Endothelial cell of umbilical vein (primary cell): ENCODE data around the gene FAM181A. TPM values are rescaled to one million over a fixed set of nuclear protein-coding genes. Genes with fewer than 3 reads are reported as not detected.

Experiments used
- BruUV-seq: library from RNA; stranded (reverse); fragments of 400-500 nt; replicated peaks from 2 replicates; lab custom pipeline; 2021; lab: Mats Ljungman, UMichigan
- CTCF ChIA-PET: fragments of 300-600, 350-600 bp; sonication (Branson Sonifier 250); formaldehyde crosslinking; loops from one replicate; lab custom pipeline; 2021; ENCODE audit warnings: antibody characterized with exemption, inconsistent platforms; lab: Charles Lee
- POLR2A ChIA-PET: fragments of 300-600, 350-600 bp; sonication (Branson Sonifier 250); formaldehyde crosslinking; loops from one replicate; lab custom pipeline; 2021; ENCODE audit warnings: antibody characterized with exemption, inconsistent platforms; lab: Charles Lee
- DNase-seq: peaks from one replicate; pipeline ENCODE4 v3.0.0-alpha.2; 2011; ENCODE audit warnings: low read depth, low spot score
- FAIRE-seq: peaks from 2 replicates; lab custom pipeline; 2011; peaks lifted over from hg19 to GRCh38; lab: Jason Lieb, UNC
- H2AFZ ChIP-seq: 2 replicates; pipeline ENCODE4 v1.6.0; 2012; ENCODE audit warnings: low read depth, low read length, control low read depth, inconsistent platforms
- H3K27ac ChIP-seq: 2 replicates; pipeline ENCODE4 v1.5.1; 2011; ENCODE audit warnings: low read depth, mild to moderate bottlenecking, control low read depth, low read length, moderate library complexity; ENCODE audit not compliant: insufficient read depth
- H3K27me3 ChIP-seq, 2 experiments: 2 replicates each; pipeline versions ENCODE4 v1.6.0 to v1.6.1; 2011; ENCODE audit warnings: low read length in 2 of 2, mixed read lengths in 1 of 2; ENCODE audit not compliant: control insufficient read depth in 2 of 2, insufficient read depth in 2 of 2
- H3K36me3 ChIP-seq, 2 experiments: 2 replicates in 1 of 2; 3 replicates in 1 of 2; pipeline ENCODE4 v1.5.1; 2011; ENCODE audit warnings: low read length in 2 of 2, mild to moderate bottlenecking in 1 of 2, moderate library complexity in 1 of 2; ENCODE audit not compliant: control insufficient read depth in 2 of 2, insufficient read depth in 2 of 2; ENCODE audit errors: extremely low read depth in 1 of 2
- H3K4me1 ChIP-seq: 3 replicates; pipeline ENCODE4 v1.5.1; 2011; ENCODE audit warnings: mild to moderate bottlenecking, low read length; ENCODE audit not compliant: control insufficient read depth, insufficient read depth; ENCODE audit errors: extremely low read depth
- H3K4me2 ChIP-seq: 2 replicates; pipeline ENCODE4 v1.6.1; 2011; ENCODE audit warnings: low read length, control low read depth, mixed read lengths; ENCODE audit not compliant: insufficient read depth
- H3K4me3 ChIP-seq, 3 experiments: fragments of 200-600 bp in 1 of 3; sonication (generic), shearing (Covaris generic) in 1 of 3; replicated peaks in 1 of 3; 2 replicates each; pipeline ENCODE4 v1.5.1; 2011 to 2016; ENCODE audit warnings: control low read depth in 3 of 3, low read length in 3 of 3, mild to moderate bottlenecking in 2 of 3, inconsistent platforms in 1 of 3, low read depth in 1 of 3, moderate library complexity in 1 of 3; ENCODE audit not compliant: insufficient read depth in 1 of 3
- H3K79me2 ChIP-seq: 2 replicates; pipeline ENCODE4 v1.6.0; 2012; ENCODE audit warnings: low read length, inconsistent platforms; ENCODE audit not compliant: control insufficient read depth, insufficient read depth
- H3K9ac ChIP-seq: replicated peaks from 2 replicates; pipeline ENCODE3; 2011; ENCODE audit warnings: low read length, control low read depth; ENCODE audit not compliant: insufficient read depth; ENCODE audit errors: extremely low read depth
- H3K9me1 ChIP-seq: replicated peaks from 3 replicates; pipeline ENCODE4 v1.6.0; 2011; ENCODE audit warnings: mild to moderate bottlenecking, low read length; ENCODE audit not compliant: control insufficient read depth, insufficient read depth; ENCODE audit errors: extremely low read depth
- H3K9me3 ChIP-seq: replicated peaks from 2 replicates; pipeline ENCODE4 v1.5.1; 2012; ENCODE audit warnings: low read length, inconsistent platforms; ENCODE audit not compliant: control insufficient read depth, insufficient read depth
- H4K20me1 ChIP-seq: replicated peaks from 2 replicates; pipeline ENCODE3; 2011; ENCODE audit warnings: mild to moderate bottlenecking, low read length; ENCODE audit not compliant: control insufficient read depth, insufficient read depth; ENCODE audit errors: extremely low read depth
- EZH2 ChIP-seq: IDR thresholded peaks from 2 replicates; pipeline ENCODE4 v1.6.1; 2012; ENCODE audit warnings: borderline replicate concordance, low read depth, mild to moderate bottlenecking, moderate library complexity, low read length, inconsistent platforms; ENCODE audit not compliant: severe bottlenecking
- FOS ChIP-seq: IDR thresholded peaks from 2 replicates; pipeline ENCODE4 v1.6.1; 2011; ENCODE audit warnings: mild to moderate bottlenecking, low read length, moderate library complexity, borderline replicate concordance; ENCODE audit not compliant: insufficient read depth
- GATA2 ChIP-seq: IDR thresholded peaks from 2 replicates; pipeline ENCODE4 v1.7.0; 2011; ENCODE audit warnings: low read depth, mild to moderate bottlenecking, moderate library complexity, mixed read lengths, low read length; ENCODE audit not compliant: insufficient read length, insufficient read depth
- JUN ChIP-seq: IDR thresholded peaks from 2 replicates; pipeline ENCODE4 v1.6.1; 2011; ENCODE audit warnings: borderline replicate concordance, low read depth; ENCODE audit not compliant: insufficient read length, insufficient read depth
- MYC ChIP-seq: IDR thresholded peaks from one replicate; pipeline ENCODE4 v1.6.1; 2011; ENCODE audit warnings: mild to moderate bottlenecking, low read depth, low read length
- POLR2A ChIP-seq: IDR thresholded peaks from 2 replicates; pipeline ENCODE4 v1.6.1; 2012; ENCODE audit warnings: low read depth, mild to moderate bottlenecking, control low read depth, low read length
- POLR2AphosphoS5 ChIP-seq: IDR thresholded peaks from 2 replicates; pipeline ENCODE4 v1.6.1; 2012; ENCODE audit warnings: low read depth, mild to moderate bottlenecking, control low read depth, low read length, moderate library complexity; ENCODE audit not compliant: insufficient read depth
- dilution Hi-C: fragments of 300-500 bp; cut with MboI; formaldehyde crosslinking; loops from one replicate; pipeline ENCODE4 v1.15.0; 2019; ENCODE audit warnings: low sequenced_read_pairs; ENCODE audit not compliant: extremely low pct_ligation_motif_present
- intact Hi-C: fragments of 100-400 bp; cut with micrococcal nuclease; formaldehyde crosslinking; loops from one replicate; pipeline ENCODE4 v1.10.0; 2022
- polyA plus RNA-seq, 4 experiments: library from polyadenylated mRNA; depleted of rRNA in 3 of 4; stranded (reverse) in 3 of 4; unstranded in 1 of 4; fragments of >200 nt; gene quantifications; 2 replicates each; pipeline versions ENCODE4 v1.2.1 to v1.2.3, GENCODE V29; 2011 to 2012; ENCODE audit warnings: missing spikeins in 1 of 4
- total RNA-seq: library from RNA; stranded (reverse); gene quantifications from 2 replicates; pipeline ENCODE4 v1.2.3, GENCODE V29; 2021
- TF ChIP-seq, protein P1 (sequence below): IDR thresholded peaks from 2 replicates; pipeline ENCODE4 v1.6.1; 2011; ENCODE audit not compliant: insufficient read depth, insufficient read length
- TF ChIP-seq, protein P2 (sequence below), 2 donors: IDR thresholded peaks; 1 replicate in 1 of 2; 2 replicates in 1 of 2; pipeline ENCODE4 v1.5.1; 2011; ENCODE audit warnings: low read length in 2 of 2, mild to moderate bottlenecking in 2 of 2, moderate library complexity in 2 of 2, control low read depth in 1 of 2, inconsistent platforms in 1 of 2, low read depth in 1 of 2; ENCODE audit not compliant: insufficient read depth in 1 of 2; ENCODE audit errors: extremely low read depth in 1 of 2

Gene FAM181A
- total and polyA plus RNA-seq, 2 donors (not counting 3 experiments of a cell fraction or from before 2014, with no cell fraction given): not detected

DNA sequence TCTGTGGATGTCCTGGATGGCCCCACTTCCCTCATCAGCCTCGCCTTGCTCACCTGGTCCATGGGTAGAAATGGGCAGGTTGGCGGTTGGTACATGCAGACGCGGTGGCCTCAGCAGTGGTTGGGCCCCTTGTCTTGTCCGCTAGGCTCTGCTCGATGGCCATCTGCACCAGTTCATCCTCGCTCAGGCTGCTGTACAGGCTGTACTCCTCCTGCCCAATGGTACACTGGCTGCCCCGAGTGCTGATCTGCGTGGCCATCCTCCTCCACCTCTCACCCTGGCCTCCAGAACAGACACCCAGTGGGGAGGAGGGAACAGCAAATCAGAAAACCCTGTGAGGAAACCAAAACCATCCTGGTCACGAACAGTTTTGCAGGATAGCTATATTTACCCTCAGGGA is 37.1 kb downstream of the FAM181A start:
- Histone ChIP-seq H4K20me1 (no peaks in the 10 kb centered on the region), H3K27ac (no peak overlapping the region), H2AFZ (no peak overlapping the region), H3K9me1 (no peaks in the 10 kb centered on the region), H3K79me2 (no peaks in the 10 kb centered on the region), H3K27me3 (no peaks in the 10 kb centered on the region), H3K36me3 (no peaks in the 10 kb centered on the region), H3K4me3 (no peak overlapping the region), H3K9me3 (no peaks in the 10 kb centered on the region), H3K4me1 (no peaks in the 10 kb centered on the region), H3K9ac (no peak overlapping the region), H3K4me2 (no peak overlapping the region)
- intact Hi-C loops (no loop called here), dilution Hi-C loops (no loop called here)
- FAIRE-seq (no peak), DNase-seq (no peak)
- TF ChIP-seq, protein P1, sequence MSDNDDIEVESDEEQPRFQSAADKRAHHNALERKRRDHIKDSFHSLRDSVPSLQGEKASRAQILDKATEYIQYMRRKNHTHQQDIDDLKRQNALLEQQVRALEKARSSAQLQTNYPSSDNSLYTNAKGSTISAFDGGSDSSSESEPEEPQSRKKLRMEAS: no peak
- no peak for TF ChIP-seq EZH2
- no peak for TF ChIP-seq MYC
- no peak for TF ChIP-seq POLR2A
- no peak for TF ChIP-seq POLR2AphosphoS5
- TF ChIP-seq FOS: no peak
- TF ChIP-seq JUN: no peak
- no peak for TF ChIP-seq GATA2
- TF ChIP-seq, protein P2, sequence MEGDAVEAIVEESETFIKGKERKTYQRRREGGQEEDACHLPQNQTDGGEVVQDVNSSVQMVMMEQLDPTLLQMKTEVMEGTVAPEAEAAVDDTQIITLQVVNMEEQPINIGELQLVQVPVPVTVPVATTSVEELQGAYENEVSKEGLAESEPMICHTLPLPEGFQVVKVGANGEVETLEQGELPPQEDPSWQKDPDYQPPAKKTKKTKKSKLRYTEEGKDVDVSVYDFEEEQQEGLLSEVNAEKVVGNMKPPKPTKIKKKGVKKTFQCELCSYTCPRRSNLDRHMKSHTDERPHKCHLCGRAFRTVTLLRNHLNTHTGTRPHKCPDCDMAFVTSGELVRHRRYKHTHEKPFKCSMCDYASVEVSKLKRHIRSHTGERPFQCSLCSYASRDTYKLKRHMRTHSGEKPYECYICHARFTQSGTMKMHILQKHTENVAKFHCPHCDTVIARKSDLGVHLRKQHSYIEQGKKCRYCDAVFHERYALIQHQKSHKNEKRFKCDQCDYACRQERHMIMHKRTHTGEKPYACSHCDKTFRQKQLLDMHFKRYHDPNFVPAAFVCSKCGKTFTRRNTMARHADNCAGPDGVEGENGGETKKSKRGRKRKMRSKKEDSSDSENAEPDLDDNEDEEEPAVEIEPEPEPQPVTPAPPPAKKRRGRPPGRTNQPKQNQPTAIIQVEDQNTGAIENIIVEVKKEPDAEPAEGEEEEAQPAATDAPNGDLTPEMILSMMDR (IDR thresholded peaks at IDR 0.05; ENCODE audit: extremely low read depth in 1 of 2, insufficient read depth in 1 of 2, low read depth in 1 of 2, low read length in 2 of 2): no peak
- ChIA-PET CTCF (interaction anchor here (4.7 kb wide), 1 partner anchor 25 kb away, joined by 27 read pairs; no protein-coding TSS in a partner anchor), POLR2A (no interaction called here)
- no TSS peak for BruUV-seq
